ENCODE data around the gene FAM168A.

DNA sequence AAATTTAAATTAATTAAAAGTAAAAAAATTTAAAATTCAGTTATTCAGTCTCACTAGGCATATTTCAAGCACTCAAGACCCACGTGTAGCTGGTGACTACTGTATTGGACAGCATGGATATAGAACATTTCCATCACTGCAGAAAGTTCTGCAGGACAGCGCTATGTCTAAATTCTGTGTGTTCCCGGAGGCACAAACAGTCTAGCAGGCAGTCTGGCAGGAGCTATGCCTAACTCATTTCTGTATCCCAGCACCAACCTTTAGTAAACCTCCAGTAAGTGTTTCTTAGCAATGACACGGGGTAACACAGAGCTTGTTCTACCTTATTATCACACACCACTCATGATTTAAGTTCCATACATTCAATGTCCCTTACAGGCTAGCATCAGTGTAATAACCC is 48.5 kb downstream of the FAM168A start:
- TF ChIP-seq, protein P1, sequence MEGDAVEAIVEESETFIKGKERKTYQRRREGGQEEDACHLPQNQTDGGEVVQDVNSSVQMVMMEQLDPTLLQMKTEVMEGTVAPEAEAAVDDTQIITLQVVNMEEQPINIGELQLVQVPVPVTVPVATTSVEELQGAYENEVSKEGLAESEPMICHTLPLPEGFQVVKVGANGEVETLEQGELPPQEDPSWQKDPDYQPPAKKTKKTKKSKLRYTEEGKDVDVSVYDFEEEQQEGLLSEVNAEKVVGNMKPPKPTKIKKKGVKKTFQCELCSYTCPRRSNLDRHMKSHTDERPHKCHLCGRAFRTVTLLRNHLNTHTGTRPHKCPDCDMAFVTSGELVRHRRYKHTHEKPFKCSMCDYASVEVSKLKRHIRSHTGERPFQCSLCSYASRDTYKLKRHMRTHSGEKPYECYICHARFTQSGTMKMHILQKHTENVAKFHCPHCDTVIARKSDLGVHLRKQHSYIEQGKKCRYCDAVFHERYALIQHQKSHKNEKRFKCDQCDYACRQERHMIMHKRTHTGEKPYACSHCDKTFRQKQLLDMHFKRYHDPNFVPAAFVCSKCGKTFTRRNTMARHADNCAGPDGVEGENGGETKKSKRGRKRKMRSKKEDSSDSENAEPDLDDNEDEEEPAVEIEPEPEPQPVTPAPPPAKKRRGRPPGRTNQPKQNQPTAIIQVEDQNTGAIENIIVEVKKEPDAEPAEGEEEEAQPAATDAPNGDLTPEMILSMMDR (IDR thresholded peaks at IDR 0.05) = no peak
- TF ChIP-seq POLR2A (IDR thresholded peaks at IDR 0.05) = no peak
